ENCODE data around the gene BMS1. TPM values are rescaled to one million over a fixed set of nuclear protein-coding genes. Genes with fewer than 3 reads are reported as not detected.
"Not testable (repeated sequence)": the region's sequence is repeated elsewhere in the genome, so short reads cannot be mapped to it uniquely, and the experiment has no call there.

BMS1 gene
- total RNA-seq, 1 donor from 2014 or later = 26.5 TPM

- no peak for DNase-seq (ENCODE audit: low read depth)
Measured at GRCh38 chr10:42795701-42796100, 13.1 kb downstream of the BMS1 start.

- no peak for DNase-seq (ENCODE audit: low read depth)
Measured at GRCh38 chr10:42801135-42801534, 18.5 kb downstream of the BMS1 start.

- DNase-seq (ENCODE audit: low read depth) = no peak
Measured at GRCh38 chr10:42802876-42803275, 20.3 kb downstream of the BMS1 start.

DNA sequence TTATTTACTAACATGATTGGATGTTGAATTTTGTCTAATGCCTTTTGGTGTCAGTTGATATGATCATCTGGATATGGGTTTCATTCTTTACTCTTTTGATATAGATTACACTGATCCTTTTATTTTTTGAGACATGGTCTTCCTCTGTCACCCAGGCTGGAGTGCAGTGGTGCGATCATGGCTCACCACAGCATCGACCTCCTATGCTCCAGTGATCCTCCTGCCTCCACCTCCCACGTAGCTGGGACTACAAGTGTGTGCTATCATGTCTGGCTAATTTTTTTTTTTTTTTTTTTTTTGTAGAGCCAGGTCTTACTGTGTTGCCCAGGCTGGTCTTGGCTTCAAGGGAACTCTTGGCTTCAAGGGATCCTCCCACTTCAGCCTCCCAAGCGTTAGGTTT lies 27.1 kb downstream of the BMS1 start:
- DNase-seq (ENCODE audit: low read depth) = no peak

DNA sequence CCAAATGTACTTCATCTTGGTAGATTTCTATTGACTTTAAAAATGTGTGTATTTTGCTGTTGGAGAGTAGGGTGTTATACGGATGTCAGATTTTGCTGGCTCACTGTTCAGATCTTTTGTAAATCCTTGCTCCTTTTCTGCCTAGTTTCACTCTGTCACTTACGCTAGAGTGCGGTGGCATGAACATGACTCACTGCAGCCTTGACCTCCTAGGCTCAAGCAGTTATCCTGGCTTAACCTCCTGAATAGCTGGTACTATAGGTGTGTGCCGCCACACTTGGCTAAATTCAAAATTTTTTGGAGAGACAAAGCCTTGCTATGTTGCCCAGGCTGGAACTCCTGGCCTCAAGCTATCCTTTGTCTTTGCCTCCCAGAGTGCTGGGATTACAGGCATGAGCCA lies 29.4 kb downstream of the BMS1 start:
- no peak for DNase-seq (ENCODE audit: low read depth)

DNA sequence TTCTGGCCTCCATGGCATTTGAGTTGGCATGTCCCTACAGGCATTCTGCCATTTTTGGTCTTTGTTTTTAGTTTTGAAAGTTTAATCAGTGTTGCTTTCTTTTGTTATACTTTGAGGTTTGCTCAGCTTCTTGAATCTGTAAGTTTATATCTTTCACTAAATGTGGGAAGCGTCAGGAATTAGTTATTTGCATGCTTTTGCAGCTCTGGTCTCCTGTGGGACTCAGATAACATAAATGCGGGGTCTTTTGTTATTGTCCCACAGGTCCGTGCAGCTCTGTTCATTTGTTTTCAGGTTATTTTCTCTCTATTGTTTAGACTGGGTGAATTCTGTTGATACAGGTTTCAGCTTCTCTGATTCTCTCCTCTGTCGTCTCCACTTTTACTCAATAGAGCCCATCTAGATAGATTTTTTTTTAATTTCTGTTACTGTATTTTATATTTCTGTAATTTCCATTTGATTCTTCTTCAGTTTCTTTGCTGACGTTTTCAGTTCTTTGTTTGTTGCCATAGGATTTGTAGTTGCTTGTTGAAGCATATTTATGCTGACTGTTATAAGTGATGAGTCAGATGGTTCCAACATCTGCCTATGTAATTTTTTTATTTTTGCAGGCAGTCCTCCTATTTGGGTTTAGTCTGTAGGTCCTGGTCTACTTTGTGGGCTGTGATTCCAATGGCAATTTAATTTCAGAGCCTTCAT lies 31.5 kb downstream of the BMS1 start:
- not testable (repeated sequence) for DNase-seq (ENCODE audit: low read depth)

- not testable (repeated sequence) for DNase-seq (ENCODE audit: low read depth)
Measured at GRCh38 chr10:42816334-42816733, 33.7 kb downstream of the BMS1 start.

DNA sequence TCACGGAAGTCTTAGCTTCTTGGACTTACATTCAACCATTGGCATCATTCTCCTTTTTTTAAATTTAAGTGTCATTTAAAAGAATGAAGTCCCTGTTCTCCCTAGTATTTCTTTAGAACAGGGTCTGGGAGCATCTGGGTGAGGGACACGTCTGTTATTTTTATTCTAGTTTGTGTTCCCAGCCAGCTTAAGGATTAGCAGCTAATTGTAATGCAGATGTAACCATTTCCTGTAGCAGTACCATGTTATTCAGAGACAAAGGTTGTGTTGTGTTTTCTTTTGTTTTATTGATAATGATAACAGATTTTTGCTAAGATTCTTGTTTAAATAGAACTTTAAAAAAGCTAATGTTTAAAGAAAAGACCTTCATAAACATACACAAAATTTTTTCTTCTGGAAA lies 34.3 kb downstream of the BMS1 start:
- DNase-seq (ENCODE audit: low read depth) = no peak

- DNase-seq (ENCODE audit: low read depth) = not testable (repeated sequence)
Measured at GRCh38 chr10:42817417-42817816, 34.8 kb downstream of the BMS1 start.

GRCh38 chr10:42826759-42827158 lies 44.2 kb downstream of the BMS1 start:
- DNase-seq (ENCODE audit: low read depth) = not testable (repeated sequence)

DNA sequence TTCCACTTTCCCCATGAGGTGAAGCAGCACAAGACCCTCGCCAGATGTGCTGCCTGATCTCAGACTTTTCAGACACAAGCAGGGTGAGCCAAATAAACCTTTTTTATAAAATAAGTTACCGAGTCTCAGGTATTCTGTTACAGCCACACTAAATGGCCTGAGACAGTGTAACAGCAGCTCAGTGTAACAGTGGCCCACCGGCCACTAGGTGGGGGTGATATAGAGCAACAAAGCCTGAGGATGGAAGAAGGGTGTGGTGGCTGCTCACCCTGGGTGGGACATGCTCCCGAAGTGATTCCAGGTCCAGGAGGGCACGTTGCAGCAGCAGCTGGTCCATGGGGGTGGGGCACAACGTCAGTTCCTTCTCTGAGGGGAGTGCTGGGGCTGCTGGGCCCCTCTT lies 44.6 kb downstream of the BMS1 start:
- DNase-seq (ENCODE audit: low read depth) = no peak

DNA sequence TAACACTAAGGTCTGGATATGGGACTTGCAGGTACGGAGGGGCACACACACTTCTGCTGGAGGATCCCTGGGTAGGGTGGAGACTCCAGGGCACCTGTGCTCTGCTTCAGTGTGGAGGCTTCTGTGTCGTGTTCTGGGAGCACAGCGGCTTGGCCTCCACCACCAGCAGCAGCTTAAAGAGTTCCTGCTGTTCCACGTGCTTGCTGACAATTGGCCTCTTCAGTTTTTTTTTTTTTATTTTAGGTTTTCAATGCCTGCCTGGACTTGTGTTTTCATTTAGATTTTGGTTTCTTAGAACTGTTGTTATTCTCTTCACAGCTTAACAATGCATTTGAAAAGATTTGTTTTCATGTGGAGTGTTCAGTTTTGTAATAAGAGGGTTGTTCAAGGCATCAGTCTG lies 45.8 kb downstream of the BMS1 start:
- not testable (repeated sequence) for DNase-seq (ENCODE audit: low read depth)

- no peak for DNase-seq (ENCODE audit: low read depth)
Measured at GRCh38 chr10:42830237-42830636, 47.6 kb downstream of the BMS1 start.

DNA sequence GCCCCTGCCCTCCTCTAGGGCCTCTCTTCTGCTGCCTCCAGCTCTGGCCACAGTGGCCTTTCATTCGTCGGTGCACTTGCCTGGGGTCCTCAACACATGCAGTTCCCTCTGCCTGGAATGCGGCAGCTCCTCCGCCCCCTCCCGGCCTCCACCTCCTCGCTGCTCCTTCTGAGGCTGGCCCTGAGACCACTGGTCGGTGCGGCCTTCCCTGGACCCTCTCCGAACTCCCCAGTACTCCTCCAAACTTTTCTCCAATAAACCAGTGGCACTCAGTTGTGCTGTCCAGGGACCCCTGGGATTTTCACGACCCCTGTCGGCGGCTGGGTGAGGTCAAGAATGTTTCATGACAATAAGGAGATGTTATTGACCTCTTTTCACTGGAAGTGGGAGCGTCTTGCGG lies 53.5 kb downstream of the BMS1 start:
- DNase-seq (ENCODE audit: low read depth) = no peak

DNA sequence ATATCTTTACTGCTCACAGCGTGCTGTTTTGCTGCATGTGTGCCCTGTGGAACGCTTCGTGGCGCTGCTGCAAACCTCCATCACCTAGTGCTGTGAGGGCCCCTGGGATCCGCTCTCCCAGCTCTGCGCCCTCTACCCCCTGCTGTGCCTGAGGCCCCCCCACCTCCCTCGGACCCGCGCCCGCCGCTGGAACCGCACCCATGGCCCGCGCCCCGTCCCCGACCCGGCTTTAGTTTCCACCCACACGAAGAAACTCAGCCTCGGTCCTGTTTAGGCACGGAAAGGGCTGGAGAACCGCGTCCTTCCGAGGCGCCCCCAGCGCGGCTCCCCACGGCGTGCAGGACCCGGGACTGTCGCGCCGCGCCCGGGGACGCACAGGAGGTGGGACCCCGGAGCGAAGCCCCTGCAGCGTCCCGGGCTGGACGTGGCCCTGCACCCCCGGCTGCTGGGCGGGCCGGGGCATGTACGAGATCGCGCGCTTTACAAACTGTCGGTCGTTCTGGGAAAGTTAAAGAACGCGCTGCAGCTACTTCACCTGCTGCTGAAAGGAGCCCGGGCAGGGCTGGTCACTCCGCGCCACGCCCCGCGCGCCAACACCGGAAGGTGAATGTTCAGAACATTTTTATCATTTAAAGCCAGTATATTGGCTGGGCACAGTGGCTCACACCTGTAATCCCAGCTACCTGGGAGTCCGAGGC lies 54.3 kb downstream of the BMS1 start:
- DNase-seq (ENCODE audit: low read depth) = peak; percentile 2

DNA sequence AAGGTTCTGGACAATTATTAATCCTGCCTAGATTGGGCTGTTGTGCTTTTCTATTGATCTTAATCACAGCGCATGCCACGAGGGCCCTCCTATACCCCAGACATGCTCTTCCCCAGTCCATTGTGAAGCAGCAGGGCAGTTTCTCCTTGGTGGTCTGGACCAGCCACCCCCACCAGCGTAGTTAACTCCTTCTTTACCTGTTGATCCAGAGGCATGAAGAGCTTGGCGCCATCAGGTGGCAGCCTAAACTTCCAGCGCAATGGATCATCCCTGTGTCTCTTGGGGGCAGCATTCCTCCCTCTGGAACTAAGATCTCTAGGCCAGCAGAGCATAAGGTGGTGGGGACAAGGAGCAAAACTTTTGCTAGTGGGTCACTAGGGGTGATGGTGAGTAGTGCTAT lies 62.2 kb downstream of the BMS1 start:
- not testable (repeated sequence) for DNase-seq (ENCODE audit: low read depth)

DNA sequence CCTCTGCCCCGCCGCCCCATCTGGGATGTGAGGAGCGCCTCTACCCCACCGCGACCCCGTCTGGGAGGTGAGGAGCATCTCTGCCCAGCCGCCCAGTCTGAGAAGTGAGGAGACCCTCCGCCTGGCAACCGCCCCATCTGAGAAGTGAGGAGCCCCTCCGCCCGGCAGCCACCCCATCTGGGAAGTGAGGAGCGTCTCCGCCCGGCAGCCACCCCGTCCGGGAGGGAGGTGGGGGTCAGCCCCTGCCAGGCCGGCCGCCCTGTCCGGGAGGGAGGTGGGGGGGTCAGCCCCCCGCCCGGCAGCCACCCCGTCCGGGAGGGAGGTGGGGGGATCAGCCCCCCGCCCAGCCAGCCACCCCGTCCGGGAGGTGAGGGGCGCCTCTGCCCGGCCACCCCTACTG lies 64.7 kb downstream of the BMS1 start:
- not testable (repeated sequence) for DNase-seq (ENCODE audit: low read depth)

DNA sequence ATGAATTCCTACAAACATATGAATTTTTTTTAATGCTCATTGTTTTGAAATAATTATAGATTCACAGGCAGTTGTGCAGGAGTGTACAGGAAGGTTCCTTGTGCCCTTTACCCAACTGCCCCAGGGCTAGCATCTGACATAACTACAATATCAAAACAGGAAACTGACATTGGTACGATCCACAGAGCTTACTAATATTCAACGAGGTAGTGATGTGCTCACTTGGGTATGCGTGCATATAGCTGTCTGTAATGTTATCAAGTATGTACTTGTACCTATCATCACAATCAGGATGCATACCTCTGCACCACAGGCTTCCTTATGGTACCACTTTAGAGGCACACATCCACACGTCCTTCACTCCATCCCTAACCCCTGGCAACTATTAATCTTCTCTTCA lies 68.3 kb downstream of the BMS1 start:
- no peak for DNase-seq (ENCODE audit: low read depth)

DNA sequence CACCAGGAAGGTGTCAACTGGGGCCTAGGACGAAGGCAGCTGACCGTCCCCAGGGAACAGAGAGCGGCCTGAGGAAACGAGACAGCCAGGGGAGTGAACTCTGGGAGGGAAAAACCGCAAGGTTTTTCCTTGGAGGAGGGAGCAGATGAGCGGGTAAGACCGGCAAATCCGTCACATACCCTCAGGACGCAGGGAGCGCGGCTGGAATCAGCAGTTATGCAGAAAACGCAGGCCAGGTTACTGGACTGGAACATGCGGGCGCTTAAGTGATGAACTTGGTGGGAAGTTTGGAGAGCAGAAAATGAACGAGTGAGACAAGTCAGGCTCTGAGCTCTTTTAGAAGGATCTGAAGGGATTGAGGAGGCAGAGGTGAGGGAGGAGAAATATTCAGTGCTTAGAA lies 76.7 kb downstream of the BMS1 start:
- DNase-seq (ENCODE audit: low read depth) = no peak

GRCh38 chr10:42860016-42860415 lies 77.4 kb downstream of the BMS1 start:
- not testable (repeated sequence) for DNase-seq (ENCODE audit: low read depth)

- DNase-seq (ENCODE audit: low read depth) = not testable (repeated sequence)
Measured at GRCh38 chr10:42862801-42863200, 80.2 kb downstream of the BMS1 start.

DNA sequence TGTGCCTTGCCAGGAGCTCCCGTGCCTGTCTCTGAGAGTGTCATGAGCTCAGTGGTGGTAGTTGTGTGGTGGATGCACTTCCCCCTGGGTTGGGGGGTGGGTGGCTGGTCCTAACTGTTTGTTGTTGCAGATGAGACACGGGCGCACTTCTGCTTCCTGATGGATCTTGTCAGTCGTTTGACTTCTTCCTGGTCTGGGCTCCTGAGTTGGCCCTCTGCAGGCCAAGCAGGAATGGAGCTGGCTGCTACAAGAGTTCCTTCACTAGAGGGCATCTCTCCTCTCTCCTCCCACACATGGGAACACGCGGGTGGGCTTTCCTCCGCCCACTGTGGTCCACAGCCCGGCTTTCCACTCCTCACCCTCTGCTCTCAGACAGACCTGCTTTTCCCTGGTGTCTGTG lies 82.0 kb downstream of the BMS1 start:
- peak; percentile 11 for DNase-seq (ENCODE audit: low read depth)

GRCh38 chr10:42865716-42866114 lies 83.1 kb downstream of the BMS1 start:
- no peak for DNase-seq (ENCODE audit: low read depth)

Measured in renal cortical epithelial cell (primary cell).